ENCODE data around the gene STK38L.

DNA sequence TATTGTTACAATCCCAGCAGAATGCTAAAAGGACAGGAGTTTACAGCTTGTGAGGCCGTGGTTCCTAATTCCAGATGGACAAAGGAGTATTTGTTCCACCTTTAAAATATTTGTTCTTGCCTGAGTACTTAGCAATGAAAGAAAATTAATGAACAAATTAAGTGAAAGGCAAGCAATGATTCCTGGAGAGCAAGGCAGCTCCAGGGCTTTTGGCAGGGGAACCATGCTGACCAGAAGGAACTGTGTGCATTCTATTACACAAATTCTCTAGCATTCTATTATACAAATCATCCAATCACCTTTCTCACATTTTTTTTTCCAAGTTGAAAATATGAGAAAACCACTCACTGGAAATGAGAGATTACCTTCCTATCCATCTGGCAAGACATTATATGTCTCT lies 86.8 kb downstream of the STK38L start:
- TF ChIP-seq CTCF (IDR thresholded peaks at IDR 0.05; ENCODE audit: borderline replicate concordance, extremely low read depth, low read length, poor library complexity, severe bottlenecking) (no peak), EZH2 (IDR thresholded peaks at IDR 0.05; ENCODE audit: borderline replicate concordance, low read depth, low read length, severe bottlenecking) (no peak)
